HG03039 (cell line): ENCODE measurements around the gene KDELR1.
"Not testable (repeated sequence)": the region's sequence is repeated elsewhere in the genome, so short reads cannot be mapped to it uniquely, and the experiment has no call there.

ENCODE experiments used
- ATAC-seq: cut with Tn5 transposase; IDR thresholded peaks from one replicate; pipeline ENCODE4 v1.9.1; 2021; ENCODE audit warnings: mild to moderate bottlenecking, moderate library complexity; ENCODE audit not compliant: unreplicated experiment

KDELR1 gene

GRCh38 chr19:48371771-48372170 lies 19.6 kb downstream of the KDELR1 start:
- ATAC-seq, result not testable (repeated sequence)

GRCh38 chr19:48371367-48371766 lies 20.0 kb downstream of the KDELR1 start:
- ATAC-seq, result no peak

- ATAC-seq, result no peak
These were observed 20.4 kb downstream of the KDELR1 start for GRCh38 chr19:48370955-48371354.

GRCh38 chr19:48368936-48369335 lies 22.4 kb downstream of the KDELR1 start:
- ATAC-seq, result no peak

- ATAC-seq, result no peak
These were observed 23.5 kb downstream of the KDELR1 start for GRCh38 chr19:48367855-48368254.

- no peak for ATAC-seq
These were observed 25.7 kb downstream of the KDELR1 start for GRCh38 chr19:48365602-48366001.

- ATAC-seq, result no peak
These were observed 26.6 kb downstream of the KDELR1 start for GRCh38 chr19:48364598-48365348.

- ATAC-seq, result peak; percentile 64
These were observed 27.3 kb downstream of the KDELR1 start, which contains the start of the genes SYNGR4 and TMEM143 for GRCh38 chr19:48363810-48364597. Gene SYNGR4 (plus strand): TSS chr19:48364367. CDS start chr19:48365843, 1,476 bp downstream. Gene TMEM143 (minus strand): TSS chr19:48363940. CDS start chr19:48363920, 20 bp downstream.

GRCh38 chr19:48363500-48363809 lies 27.9 kb downstream of the KDELR1 start:
- peak; percentile 6 for ATAC-seq

GRCh38 chr19:48362716-48363499 lies 28.4 kb downstream of the KDELR1 start:
- ATAC-seq, result peak; percentile 41

- ATAC-seq, result no peak
These were observed 29.4 kb downstream of the KDELR1 start for GRCh38 chr19:48361912-48362311.

GRCh38 chr19:48359123-48359522 lies 32.2 kb downstream of the KDELR1 start:
- ATAC-seq, result no peak

GRCh38 chr19:48355365-48355954 lies 35.9 kb downstream of the KDELR1 start:
- ATAC-seq, result no peak

GRCh38 chr19:48354332-48354992 lies 36.9 kb downstream of the KDELR1 start:
- ATAC-seq, result no peak

- no peak for ATAC-seq
These were observed 37.7 kb downstream of the KDELR1 start for GRCh38 chr19:48353677-48354076.

GRCh38 chr19:48351341-48351752 lies 40.0 kb downstream of the KDELR1 start:
- no peak for ATAC-seq

GRCh38 chr19:48350856-48351255 lies 40.5 kb downstream of the KDELR1 start:
- ATAC-seq, result no peak

- no peak for ATAC-seq
These were observed 42.6 kb downstream of the KDELR1 start for GRCh38 chr19:48348737-48349136.

- ATAC-seq, result no peak
These were observed 43.3 kb downstream of the KDELR1 start for GRCh38 chr19:48348045-48348444.

- no peak for ATAC-seq
These were observed 45.2 kb downstream of the KDELR1 start for GRCh38 chr19:48346191-48346590.
